PC-9 (cell line): ENCODE results near the gene ACACB. TPM values are rescaled to one million over a fixed set of nuclear protein-coding genes. Genes with fewer than 3 reads are reported as not detected.

ENCODE experiments used
- BruUV-seq: library from RNA; stranded (reverse); fragments of 400-500 nt; replicated peaks from 2 replicates; lab custom pipeline; 2021; lab: Mats Ljungman, UMichigan
- CTCF ChIA-PET: fragments of 300-600 bp; sonication (Branson Sonifier 250); formaldehyde crosslinking; loops from one replicate; lab custom pipeline; 2022; ENCODE audit warnings: antibody characterized with exemption; lab: Charles Lee
- POLR2A ChIA-PET: fragments of 300-600 bp; sonication (Branson Sonifier 250); formaldehyde crosslinking; loops from one replicate; lab custom pipeline; 2022; ENCODE audit warnings: antibody characterized with exemption; ENCODE audit not compliant: unreplicated experiment; lab: Charles Lee
- DNase-seq, 2 experiments: peaks; one replicate each; pipeline versions ENCODE4 v3.0.0 to v3.0.0-alpha.2; 2015 to 2022; ENCODE audit warnings: mixed read lengths in 1 of 2
- H2AFZ ChIP-seq: fragments of 200-600 bp; sonication (generic); 2 replicates; pipeline ENCODE4 v1.8.1; 2017; ENCODE audit warnings: antibody characterized with exemption
- H3F3A ChIP-seq: fragments of 200-600 bp; sonication (generic); 2 replicates; pipeline ENCODE4 v1.8.1; 2017; ENCODE audit warnings: antibody characterized with exemption, mild to moderate bottlenecking, low read depth; ENCODE audit not compliant: insufficient read depth
- H3K27ac ChIP-seq: fragments of 200-600 bp; sonication (generic); 2 replicates; pipeline ENCODE4 v1.6.1; 2016; ENCODE audit warnings: mixed run types
- H3K27me3 ChIP-seq: fragments of 200-600 bp; sonication (generic); 2 replicates; pipeline ENCODE4 v1.6.1; 2016; ENCODE audit warnings: low read depth, mixed run types; ENCODE audit not compliant: insufficient read depth
- H3K36me3 ChIP-seq: fragments of 200-600 bp; sonication (generic); 2 replicates; pipeline ENCODE4 v1.6.1; 2016; ENCODE audit warnings: low read depth, mixed run types
- H3K4me1 ChIP-seq: fragments of 200-600 bp; sonication (generic); replicated peaks from 2 replicates; pipeline ENCODE4 v1.6.1; 2016; ENCODE audit warnings: mixed run types; ENCODE audit not compliant: insufficient read depth
- H3K4me2 ChIP-seq: fragments of 200-600 bp; sonication (generic); 2 replicates; pipeline ENCODE4 v1.6.1; 2017; ENCODE audit warnings: mixed run types
- H3K4me3 ChIP-seq: fragments of 200-600 bp; sonication (generic); 2 replicates; pipeline ENCODE4 v1.6.1; 2016; ENCODE audit warnings: mixed run types
- H3K79me2 ChIP-seq: fragments of 200-600 bp; sonication (generic); 2 replicates; pipeline ENCODE4 v1.6.1; 2017; ENCODE audit warnings: low read depth, mixed run types
- H3K9me2 ChIP-seq: fragments of 200-600 bp; sonication (generic); 2 replicates; pipeline ENCODE4 v1.8.1; 2017; ENCODE audit warnings: mild to moderate bottlenecking; ENCODE audit not compliant: insufficient read depth
- H3K9me3 ChIP-seq: fragments of 200-600 bp; sonication (generic); 2 replicates; pipeline ENCODE4 v1.8.1; 2016; ENCODE audit warnings: low read depth; ENCODE audit not compliant: insufficient read depth
- H4K20me1 ChIP-seq: fragments of 200-600 bp; sonication (generic); 2 replicates; pipeline ENCODE4 v1.8.1; 2017; ENCODE audit not compliant: insufficient read depth
- CTCF ChIP-seq: fragments of 200-600 bp; sonication (generic); conservative IDR thresholded peaks from 2 replicates; pipeline ENCODE4 v1.6.1; 2017; ENCODE audit warnings: mixed run types, antibody characterized with exemption, mild to moderate bottlenecking, moderate library complexity
- EZH2 ChIP-seq: fragments of 200-600 bp; sonication (generic); IDR thresholded peaks from 2 replicates; pipeline ENCODE4 v1.8.0; 2017; ENCODE audit warnings: antibody characterized with exemption, low read depth
- intact Hi-C: fragments of 100-400 bp; cut with micrococcal nuclease; formaldehyde crosslinking; loops from one replicate; pipeline ENCODE4 v1.10.0; 2022; ENCODE audit not compliant: unreplicated experiment
- total RNA-seq: library from RNA; stranded (reverse); gene quantifications from 2 replicates; pipeline ENCODE4 v1.2.3, GENCODE V29; 2021

ACACB gene
- total RNA-seq, 1 experiment from 2014 or later = 13.8 TPM

GRCh38 chr12:109173443-109174240 is 57.3 kb downstream of the ACACB start:
- no TSS peak for BruUV-seq
- Histone ChIP-seq H3K27ac (no peak overlapping the region), H3K79me2 (no peaks in the 10 kb centered on the region), H3K9me2 (no peaks in the 10 kb centered on the region), H3K9me3 (no peaks in the 10 kb centered on the region), H3K4me3 (no peak overlapping the region), H3K36me3 (no peaks in the 10 kb centered on the region), H3K4me2 (no peak overlapping the region), H3K27me3 (no peaks in the 10 kb centered on the region), H2AFZ (no peak overlapping the region), H3F3A (no peaks in the 10 kb centered on the region), H4K20me1 (no peaks in the 10 kb centered on the region), H3K4me1 (no peaks in the 10 kb centered on the region)
- no peak for DNase-seq
- intact Hi-C loops = no loop called here
- no peak for TF ChIP-seq CTCF
- TF ChIP-seq EZH2 = no peak
- ChIA-PET POLR2A (no interaction called here), CTCF (no interaction called here)

GRCh38 chr12:109174468-109174867 is 58.1 kb downstream of the ACACB start:
- Histone ChIP-seq H3K9me2 (no peaks in the 10 kb centered on the region), H3K4me3 (no peak overlapping the region), H3K9me3 (no peaks in the 10 kb centered on the region), H3K4me2 (no peak overlapping the region), H3F3A (no peaks in the 10 kb centered on the region), H3K27me3 (no peaks in the 10 kb centered on the region), H3K4me1 (no peaks in the 10 kb centered on the region), H3K27ac (no peak overlapping the region), H3K36me3 (no peaks in the 10 kb centered on the region), H2AFZ (no peak overlapping the region), H4K20me1 (no peaks in the 10 kb centered on the region), H3K79me2 (no peaks in the 10 kb centered on the region)
- TF ChIP-seq CTCF (no peak), EZH2 (no peak)
- intact Hi-C loops = no loop called here
- no peak for DNase-seq
- POLR2A ChIA-PET = no interaction called here
- no TSS peak for BruUV-seq
- CTCF ChIA-PET = no interaction called here

- H3K4me1 ChIP-seq = no peaks in the 10 kb centered on the region
- TF ChIP-seq CTCF (no peak), EZH2 (no peak)
- BruUV-seq = no TSS peak
- POLR2A ChIA-PET = no interaction called here
- H4K20me1 ChIP-seq = no peaks in the 10 kb centered on the region
- H3K4me3 ChIP-seq = no peak overlapping the region
- H3K27me3 ChIP-seq = no peaks in the 10 kb centered on the region
- no peaks in the 10 kb centered on the region for H3F3A ChIP-seq
- no peaks in the 10 kb centered on the region for H3K9me2 ChIP-seq
- no peak overlapping the region for H3K4me2 ChIP-seq
- no peaks in the 10 kb centered on the region; the same call in 1 of the 2 replicates for H3K9me3 ChIP-seq
- H3K27ac ChIP-seq = no peak overlapping the region
- intact Hi-C loops = no loop called here
- no peak for DNase-seq
- H3K36me3 ChIP-seq = no peaks in the 10 kb centered on the region
- no peak overlapping the region for H2AFZ ChIP-seq
- CTCF ChIA-PET = no interaction called here
- no peaks in the 10 kb centered on the region for H3K79me2 ChIP-seq
Observed at GRCh38 chr12:109178532-109178931, 62.1 kb downstream of the ACACB start.
